ENCODE measurements around the gene AFF2. TPM values are rescaled to one million over a fixed set of nuclear protein-coding genes. Genes with fewer than 3 reads are reported as not detected.

AFF2 gene
- total RNA-seq, 1 donor from 2014 or later: 3.4 TPM

DNA sequence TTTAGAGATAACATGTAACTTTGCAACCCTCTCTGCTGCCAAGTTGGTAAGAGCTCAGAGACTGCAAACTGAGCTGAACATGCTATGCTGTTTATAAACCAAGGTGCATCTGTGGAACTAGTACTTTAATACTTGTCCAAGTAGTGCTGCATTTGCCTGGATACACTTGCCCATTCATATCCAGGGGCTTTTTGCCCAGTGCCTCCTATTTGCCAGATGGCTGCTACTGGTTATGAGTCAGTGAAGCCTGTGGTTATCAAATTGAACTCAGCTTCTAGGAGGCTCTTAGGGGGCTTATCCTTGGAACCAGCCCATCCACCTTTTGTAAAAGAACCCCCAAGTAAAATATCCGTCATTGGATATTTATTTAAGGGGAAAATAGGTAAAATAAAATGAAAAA lies 79.6 kb downstream of the AFF2 start:
- intact Hi-C loops (cut with micrococcal nuclease): no loop called here

DNA sequence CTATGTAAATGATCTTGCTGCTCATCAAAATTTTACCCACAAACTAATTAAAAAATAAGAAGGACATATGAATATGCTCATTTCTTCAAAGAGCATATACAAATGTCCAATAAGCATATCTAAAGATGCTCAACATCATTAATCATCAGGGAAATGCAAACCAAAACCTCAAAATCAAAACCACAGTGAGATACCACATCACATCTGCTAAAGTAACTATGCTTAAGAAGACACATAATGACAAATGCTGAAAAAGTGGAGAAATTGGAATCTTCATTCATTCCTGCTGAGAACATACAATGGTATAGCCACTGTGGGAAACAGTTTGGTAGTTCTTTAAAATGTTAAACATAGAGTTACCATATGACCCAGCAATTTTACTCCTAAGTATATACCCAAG lies 81.9 kb downstream of the AFF2 start:
- intact Hi-C loops (cut with micrococcal nuclease): no loop called here

DNA sequence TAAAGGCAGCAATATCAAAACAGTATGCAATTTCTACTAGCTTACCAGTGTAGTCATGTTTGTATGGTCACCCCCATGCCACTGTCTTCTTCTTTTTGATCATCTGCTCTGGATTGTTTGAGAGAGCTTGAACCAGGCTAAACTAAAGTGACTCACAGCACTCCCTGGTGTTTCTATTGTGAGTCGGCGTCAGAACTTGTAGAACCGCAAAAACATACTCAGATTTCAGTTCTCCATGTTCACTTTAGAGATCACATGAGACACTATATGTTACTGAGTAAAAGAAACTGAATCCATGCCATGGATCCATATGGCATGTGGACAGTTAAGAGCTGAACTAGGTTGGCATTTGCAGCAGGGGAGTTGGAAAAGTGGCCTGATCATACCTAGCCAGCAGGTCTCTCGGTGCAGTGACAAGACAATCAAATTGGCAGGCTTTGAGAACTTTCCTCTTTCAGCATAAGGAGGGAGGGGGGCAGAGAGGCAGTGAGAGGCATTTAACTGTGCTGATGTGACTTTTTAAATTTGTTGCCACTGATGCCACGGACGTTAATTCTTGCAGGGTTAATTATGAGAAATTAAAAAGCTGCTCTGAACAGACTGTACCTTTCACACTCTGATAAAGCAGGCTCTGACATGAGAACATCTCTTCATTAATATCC lies 88.4 kb downstream of the AFF2 start:
- intact Hi-C loops (cut with micrococcal nuclease): no loop called here

DNA sequence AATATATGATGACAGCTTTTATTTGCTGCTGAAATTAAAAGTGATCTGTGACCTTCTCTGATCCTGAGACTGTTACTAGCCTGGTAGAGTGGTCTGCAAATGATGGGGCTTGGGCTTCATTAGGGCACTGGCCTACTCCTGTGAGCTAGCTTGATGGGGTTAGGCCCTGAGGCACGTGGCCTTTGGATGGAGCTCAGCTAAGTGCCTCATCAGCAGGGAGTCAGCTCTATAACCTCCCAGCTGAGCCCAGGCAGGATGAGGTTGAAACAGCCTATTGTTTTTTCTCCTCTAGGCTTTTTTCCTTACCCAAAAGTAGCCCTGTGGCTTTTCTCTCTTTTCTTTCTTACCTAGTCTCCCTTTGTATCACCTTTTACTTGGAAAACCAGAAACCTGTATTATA lies 92.2 kb downstream of the AFF2 start:
- intact Hi-C loops (cut with micrococcal nuclease): no loop called here

DNA sequence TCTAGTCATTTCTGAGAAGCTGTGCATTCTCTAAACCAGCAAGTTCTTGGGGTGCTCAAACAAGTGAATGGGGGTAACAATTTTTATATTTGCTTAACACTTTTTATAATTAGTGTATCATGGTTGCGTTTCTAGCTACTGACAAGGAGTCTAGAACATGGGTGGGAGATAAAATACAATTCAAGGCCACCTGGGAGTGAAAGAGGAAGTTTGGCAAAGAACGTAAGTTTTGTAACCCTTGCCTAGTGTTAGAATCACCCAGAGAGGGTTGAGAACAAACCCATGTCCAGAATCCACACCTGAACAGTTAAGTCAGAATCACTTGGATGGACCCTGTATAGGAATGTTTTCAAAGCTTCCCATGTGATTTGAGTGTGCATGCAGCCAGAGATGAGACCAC lies 92.7 kb downstream of the AFF2 start:
- intact Hi-C loops (cut with micrococcal nuclease): no loop called here

DNA sequence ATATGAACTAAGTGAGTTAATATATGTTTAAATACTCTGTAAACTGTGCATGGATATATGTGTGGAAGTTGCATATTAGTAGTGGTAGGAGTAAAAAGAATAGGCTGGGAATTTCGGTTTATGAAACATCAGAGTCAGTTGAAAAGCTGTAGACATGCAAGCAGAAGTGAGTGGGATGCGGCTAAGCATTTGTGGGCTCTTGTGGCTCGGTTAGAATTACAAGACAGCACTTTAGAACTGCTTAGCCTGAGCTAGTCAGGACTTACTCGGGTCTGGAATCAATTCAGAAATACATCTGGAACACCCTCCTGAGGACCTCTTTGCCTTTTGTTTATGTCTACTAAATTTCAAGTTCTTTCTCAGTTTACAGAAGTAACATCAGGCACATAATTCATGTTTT lies 93.6 kb downstream of the AFF2 start:
- intact Hi-C loops (cut with micrococcal nuclease): no loop called here

DNA sequence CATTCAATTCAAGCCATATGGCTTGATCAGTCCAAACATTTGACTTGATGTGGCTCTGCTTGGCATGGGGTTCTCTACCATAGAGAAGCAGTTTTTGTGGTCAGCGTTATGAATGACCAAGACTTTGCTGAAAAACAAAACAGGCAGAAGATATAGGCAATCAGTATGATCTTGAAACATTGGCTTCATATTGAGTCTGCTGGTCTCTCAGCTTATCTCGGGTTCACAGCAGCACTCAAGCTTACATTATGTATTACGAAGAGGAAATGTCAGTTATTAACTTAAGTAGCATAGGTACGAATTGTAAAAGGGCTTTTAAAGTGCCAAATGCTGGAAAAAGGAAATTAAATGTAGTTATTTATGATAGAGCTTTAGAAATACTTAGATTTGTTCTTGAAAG lies 99.0 kb downstream of the AFF2 start:
- intact Hi-C loops (cut with micrococcal nuclease): no loop called here

DNA sequence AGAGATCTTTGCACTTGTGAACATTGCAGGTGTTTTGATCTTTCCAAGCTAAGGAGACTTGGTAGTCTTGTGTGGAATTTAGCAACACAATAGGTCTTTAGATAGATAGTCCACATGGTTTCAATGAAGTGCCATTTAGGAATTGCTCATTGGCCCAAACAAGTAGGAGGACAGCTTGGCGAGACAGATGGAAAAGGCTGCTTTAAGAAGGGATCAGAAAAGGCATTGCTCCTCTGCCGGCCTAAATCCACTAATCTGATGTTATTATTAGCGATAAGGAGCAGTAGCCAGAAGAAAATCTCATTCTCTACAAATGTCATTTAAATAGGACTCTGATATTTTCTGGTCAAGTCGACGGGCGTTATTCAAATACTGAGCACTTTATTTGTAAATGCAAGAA lies 99.7 kb downstream of the AFF2 start:
- intact Hi-C loops (cut with micrococcal nuclease): no loop called here

DNA sequence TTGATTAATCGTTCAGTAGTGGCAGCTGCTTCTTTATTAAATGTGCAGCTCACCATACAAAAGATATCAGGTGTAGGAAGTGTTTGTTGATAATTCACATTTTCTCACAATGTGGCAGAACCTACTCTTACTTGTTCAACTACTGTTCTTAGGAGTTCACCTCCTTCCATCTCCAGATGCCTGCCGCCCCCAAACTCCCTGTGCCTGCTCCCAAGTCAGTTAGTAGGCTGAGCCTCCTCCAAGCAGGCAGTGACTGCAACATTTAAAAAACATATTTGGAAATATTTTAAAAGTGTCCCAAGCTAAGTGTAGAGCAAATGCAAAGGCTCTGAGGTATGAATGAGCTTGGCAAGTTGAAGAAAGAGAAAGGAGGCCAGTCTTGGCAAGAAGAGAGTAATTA lies 100.2 kb downstream of the AFF2 start:
- intact Hi-C loops (cut with micrococcal nuclease): no loop called here

DNA sequence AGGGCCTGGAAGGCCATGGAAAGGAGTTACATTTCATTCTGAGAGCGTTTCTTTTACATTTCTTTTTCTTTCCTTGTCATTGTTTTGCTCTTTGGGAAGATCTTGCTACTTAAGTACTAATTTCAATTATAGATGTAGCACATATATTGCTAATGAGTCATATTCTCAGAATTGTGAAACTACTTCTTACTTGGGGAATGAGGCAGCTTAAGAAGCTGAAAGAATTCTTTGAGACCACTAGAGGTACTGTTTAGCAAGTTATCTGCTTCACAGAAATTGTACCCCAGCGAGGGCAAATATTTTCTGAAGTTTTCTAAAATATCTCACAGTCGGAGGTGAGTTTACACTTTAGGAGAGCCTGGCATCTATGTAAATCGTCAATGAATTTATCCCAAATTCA lies 100.6 kb downstream of the AFF2 start:
- intact Hi-C loops (cut with micrococcal nuclease): no loop called here

DNA sequence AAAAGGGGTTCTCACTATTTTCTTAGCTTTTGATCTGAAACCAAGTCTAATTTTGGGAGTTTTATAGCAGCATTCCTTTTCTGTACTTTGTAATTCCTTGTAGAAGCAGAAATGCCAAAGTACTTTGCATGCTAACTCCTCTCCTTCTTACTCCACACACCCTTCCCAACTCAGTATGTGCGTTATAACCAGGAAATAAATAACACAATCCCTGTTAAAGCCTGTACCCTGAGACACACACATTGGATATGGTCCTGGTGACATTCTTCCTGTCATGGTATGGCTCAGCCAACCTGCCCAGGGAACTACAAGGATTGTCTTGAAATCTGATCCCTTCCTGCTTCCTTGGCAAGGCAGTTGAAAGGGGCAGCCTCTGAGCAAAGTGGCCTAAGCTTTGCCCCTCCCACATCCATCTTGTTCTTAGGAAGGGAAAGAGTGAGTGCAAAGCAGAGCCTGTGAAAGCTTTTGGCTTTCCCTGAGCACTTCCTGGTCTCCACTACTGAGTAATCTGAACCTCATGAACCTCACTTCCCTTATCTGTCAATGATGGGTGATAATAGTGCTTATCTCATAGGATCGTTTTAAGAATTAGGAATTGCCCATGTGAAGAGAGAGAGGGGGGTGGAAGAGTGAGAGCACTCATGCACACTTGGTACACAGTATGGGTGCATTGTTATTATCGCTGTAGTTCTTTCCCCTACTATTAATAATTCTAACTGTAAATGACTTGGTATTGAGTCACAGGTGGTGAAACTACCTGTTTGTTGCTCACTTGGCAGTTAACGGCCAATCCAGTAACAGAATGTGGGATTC lies 109.3 kb downstream of the AFF2 start:
- intact Hi-C loops (cut with micrococcal nuclease): no loop called here

DNA sequence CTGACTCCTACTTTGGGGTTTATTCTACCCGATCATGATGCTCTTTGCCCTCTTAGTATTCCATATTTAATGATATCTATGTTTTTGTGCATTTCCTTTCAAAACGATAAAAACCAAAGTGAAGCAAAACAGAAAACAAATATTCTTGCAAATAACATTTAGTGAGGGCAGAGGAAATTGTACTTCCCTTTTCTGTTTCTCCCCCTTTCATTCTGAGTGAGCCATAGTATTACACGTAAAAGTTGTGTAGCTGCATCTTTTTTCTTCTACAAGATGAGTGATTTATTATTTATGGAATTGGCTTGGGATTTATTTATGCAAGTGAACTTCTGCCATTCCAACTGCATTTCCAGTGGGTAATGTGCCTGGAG lies 109.9 kb downstream of the AFF2 start:
- intact Hi-C loops (cut with micrococcal nuclease): no loop called here

DNA sequence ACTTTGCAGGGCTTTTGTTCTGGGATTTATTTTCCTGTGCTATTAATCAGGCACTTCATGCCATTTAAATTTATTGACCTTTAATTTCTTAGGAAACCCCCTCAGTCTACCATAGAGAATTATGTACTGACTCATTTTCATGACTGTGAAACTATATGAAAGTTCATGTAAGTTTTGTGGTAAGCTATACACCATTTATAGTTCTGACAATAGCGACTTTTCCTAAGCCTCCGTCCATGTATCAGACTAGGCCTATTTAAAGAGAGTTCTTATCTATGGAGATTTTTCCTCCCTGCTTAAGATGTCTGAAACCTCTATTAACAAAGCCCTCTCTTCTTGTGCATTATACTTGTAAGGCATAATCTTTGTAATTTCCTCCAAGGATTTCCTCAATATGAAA lies 111.6 kb downstream of the AFF2 start:
- intact Hi-C loops (cut with micrococcal nuclease): no loop called here

DNA sequence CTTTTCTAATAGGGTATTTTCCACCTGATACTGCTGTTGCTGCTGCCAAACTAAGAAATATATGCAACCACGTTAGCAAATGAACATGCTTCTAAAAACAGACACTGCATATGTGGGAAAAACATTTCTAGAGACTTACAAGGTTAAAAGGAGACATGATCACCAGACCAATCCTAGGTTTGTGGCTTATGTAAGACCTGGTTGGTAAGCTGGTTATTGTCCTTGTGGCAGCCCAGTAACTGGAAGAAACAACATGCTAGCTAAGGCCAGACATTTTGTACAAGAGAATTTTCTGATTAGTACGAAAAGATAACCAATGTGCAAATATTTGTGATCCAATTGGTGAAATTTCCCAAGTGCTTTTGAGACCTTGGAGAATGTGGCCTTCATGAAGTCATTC lies 112.0 kb downstream of the AFF2 start:
- intact Hi-C loops (cut with micrococcal nuclease): no loop called here

DNA sequence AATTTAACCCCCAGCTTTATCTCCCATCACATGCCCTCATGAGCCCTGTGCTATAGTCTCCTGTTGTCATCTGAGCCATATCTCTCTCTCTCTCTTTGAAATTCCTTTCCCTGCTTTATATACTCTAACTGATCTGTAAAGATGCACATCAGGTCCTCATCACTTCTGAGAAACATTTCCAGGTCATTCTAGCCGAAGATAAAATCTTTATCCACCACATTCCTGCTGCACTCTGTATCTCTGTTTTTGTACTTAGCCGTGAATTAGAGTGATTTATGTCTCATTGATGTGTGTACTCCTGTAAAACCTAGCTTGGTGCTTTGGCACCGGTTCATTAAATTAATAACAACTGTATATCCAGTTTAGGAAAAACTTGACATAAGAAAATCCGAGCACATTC lies 113.2 kb downstream of the AFF2 start:
- intact Hi-C loops (cut with micrococcal nuclease): no loop called here

DNA sequence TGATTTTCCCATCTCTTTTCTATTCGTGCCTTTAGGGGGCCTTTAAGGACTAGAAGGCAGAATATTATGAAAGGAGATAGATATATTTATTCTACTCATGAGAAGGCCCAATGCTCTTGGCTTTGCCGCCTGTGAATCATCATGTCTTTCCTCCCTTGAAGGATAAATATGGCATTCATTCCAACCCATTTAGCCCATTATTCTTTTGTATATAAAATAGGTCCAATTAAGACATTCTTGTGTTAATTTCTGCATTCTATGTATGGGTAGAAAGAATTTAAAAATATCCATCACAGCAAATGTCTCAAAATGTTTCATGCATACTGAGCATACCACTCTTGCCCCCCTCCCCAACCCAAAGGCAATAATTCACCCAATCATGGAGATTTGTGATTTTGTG lies 115.1 kb downstream of the AFF2 start:
- intact Hi-C loops (cut with micrococcal nuclease): no loop called here

DNA sequence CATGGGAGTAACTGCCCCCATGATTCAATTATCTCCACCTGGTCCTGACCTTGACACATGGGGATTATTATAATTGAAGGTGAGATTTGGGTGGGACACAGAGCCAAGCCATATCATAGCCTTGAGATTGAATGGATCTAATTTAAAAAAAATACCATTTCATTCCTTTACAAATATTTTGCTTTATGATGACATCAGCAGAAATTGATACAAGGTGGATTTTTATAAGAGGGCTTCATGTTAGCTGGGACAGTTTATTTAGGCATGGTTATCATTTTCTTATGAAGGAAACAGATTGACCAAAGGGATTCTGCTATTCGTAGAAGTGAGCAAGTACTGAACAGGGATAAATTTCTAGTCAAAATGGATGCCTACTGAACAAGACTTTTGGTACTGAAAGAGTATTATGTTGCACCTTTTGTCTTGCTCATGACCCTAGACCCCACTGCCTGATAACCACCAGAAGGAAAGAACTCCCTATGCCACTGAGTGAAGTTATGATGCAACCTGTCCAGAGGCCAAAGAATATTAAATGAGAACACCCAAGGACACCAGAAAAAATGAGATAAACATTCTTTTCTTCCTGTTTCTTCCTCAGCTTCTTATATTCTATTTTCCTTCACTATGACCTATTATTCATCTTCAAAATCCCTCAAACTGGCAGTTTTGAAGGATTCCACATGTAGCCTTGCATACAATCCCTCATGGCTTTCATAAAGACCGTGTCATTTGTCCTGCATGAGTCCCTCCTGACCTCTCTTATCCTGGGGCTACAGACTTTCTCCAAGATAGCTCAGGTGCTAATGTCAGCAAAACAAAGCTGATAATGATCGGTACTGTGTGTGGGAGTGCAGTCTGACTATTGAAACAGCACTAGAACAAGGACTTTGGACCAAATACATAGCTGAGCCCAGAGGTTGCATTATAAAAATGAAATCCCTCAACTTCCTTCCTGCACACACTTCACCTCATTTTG lies 118.3 kb downstream of the AFF2 start:
- intact Hi-C loops (cut with micrococcal nuclease): no loop called here

DNA sequence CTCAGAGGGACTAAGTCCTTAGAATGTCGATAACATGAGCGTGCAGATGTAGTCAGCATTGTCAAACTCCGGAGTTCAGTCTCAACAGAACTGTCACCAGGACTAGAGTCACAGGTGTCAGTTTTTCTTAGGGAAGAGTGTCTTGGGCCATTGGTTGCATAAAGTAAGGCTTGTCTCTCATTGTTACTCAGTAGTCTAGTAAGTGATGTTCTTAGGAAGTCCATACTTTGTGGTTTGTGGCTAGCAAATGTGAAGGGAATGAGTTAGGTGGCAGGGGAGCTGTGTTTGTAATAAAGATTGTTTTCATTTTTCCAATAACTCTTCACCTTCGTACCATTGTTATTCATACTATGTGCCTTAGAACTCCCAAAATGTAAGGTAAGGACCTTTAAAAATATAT lies 119.6 kb downstream of the AFF2 start:
- intact Hi-C loops (cut with micrococcal nuclease): no loop called here

DNA sequence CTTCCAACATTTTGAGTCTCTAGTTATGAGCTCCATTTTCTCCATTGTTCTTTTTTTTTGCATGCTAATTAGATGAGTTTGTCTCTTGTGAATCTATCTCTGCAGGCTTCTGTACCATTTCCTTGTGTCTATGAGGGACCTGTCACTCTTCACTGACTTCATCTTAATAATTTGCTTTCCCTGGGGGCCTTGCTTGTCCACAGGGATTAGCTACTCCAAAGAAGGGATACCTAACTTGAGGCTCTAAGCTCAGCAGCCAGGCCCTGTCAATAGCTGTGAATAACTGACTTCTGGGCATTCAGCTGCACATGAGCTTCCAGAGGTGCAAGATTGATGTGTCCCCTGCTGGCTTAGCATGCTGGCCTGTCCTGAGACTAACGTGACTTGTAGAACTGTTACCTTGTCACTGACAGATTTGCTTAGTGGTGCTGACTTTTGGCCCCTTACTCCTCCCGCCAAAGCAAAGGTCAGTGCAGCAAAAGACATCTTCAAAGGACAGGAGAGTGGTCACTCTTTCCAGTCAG lies 124.6 kb downstream of the AFF2 start:
- intact Hi-C loops (cut with micrococcal nuclease): no loop called here

DNA sequence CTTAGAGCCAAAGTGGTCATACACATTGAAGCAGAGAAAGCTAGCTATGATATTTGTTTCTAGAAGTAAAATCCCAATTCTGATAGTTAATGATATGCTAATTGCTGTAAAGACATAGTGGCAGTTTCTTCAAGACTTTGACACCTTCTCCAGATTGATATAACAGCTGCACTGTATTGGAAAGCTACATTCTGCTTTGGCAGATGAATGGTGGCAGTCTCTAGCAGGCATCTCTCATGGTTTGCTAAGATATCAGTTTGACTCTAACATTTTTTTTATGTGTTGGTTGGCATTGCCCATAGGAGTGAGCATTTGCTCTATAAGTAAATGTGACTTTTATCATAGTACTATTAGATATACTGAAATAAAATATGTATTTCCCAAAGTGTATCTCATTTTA lies 128.2 kb downstream of the AFF2 start:
- intact Hi-C loops (cut with micrococcal nuclease): no loop called here

DNA sequence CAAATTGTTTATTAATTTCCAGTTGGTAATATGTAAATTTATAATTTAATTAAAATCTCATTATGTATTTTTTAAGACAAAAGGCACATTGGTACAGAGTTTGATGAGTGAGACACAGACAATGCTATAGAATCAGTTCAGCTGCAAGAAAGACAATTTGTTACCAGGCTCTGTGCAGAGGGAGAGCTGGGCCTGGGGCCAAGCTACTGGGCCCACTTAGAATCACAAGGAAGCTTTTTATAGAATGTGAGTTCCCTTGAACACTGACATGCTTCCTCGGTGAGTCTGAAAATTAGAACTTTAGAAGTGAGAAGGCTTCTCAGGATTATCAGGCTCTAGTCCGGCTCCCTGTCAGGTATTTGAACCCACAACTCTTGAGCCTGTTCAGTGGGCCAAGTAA lies 129.0 kb downstream of the AFF2 start:
- intact Hi-C loops (cut with micrococcal nuclease): no loop called here

DNA sequence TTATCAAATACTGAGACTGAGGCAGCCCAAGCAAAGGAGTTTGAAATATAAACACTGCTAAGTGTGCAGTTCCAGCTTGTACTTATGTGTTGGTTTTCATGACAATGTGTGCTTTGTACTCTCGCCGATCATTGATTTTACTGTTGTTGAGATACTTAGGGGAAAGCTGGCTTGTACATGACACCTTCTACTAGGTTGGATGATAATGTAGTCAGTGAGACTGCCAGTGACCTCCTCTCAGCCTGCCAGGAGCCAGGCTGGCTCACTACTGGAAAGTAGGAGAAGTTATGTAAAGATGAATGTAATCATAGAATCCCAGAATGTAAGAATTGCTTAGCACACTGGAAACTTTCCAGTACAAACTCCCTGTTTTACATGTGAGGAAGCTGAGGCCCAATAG lies 132.0 kb downstream of the AFF2 start:
- intact Hi-C loops (cut with micrococcal nuclease): no loop called here

Measured in T-helper 1 cell treated with Interleukin-12 subunit alpha and Interleukin-12 subunit beta and Interleukin-4 antibody, amounts not matched to agents 30 ng/mL and 1 ng/mL, for 36 hours (primary cell).